K562 (cell line): ENCODE data around the gene SIRT2. TPM values are rescaled to one million over a fixed set of nuclear protein-coding genes. Genes with fewer than 3 reads are reported as not detected.

Source experiments
- FOXK2 ChIP-seq, 2 experiments: fragments of 450-650 bp; IDR thresholded peaks in 1 of 2; conservative IDR thresholded peaks in 1 of 2; 2 replicates each; pipeline ENCODE4 v1.6.1; 2016; ENCODE audit warnings: low read depth in 2 of 2, mild to moderate bottlenecking in 1 of 2
- ZNF407 ChIP-seq: fragments of 450-650 bp; IDR thresholded peaks from 2 replicates; pipeline ENCODE4 v1.6.1; 2016; ENCODE audit warnings: low read depth
- polyA plus RNA-seq, 8 experiments: library from polyadenylated mRNA; depleted of rRNA in 4 of 8; stranded (reverse) in 5 of 8; unstranded in 3 of 8; fragments of >200 nt; fragmentation: Nextera tagmentation in 2 of 8; fragmentation: Illumina TruSeq in 1 of 8; extraction: Ambion mirVana in 2 of 8; extraction: Trizol in 1 of 8; gene quantifications; 2 replicates each; pipeline versions ENCODE4 v1.2.1 to v1.2.3, GENCODE V29; 2011 to 2014; ENCODE audit warnings: inconsistent platforms in 1 of 8, missing spikeins in 1 of 8
- total RNA-seq, 7 experiments: library from RNA; depleted of rRNA in 6 of 7; stranded (reverse); fragments of >200 nt in 6 of 7; fragmentation: Illumina TruSeq in 2 of 7; extraction: Trizol in 2 of 7; gene quantifications; 2 replicates each; pipeline versions ENCODE4 v1.2.1 to v1.2.3, GENCODE V29; 2011 to 2021; ENCODE audit warnings: low replicate concordance in 1 of 7

SIRT2 gene
- total and polyA plus RNA-seq, 9 of the 15 experiments (the other 6 are each of a cell fraction or from before 2014, with no cell fraction given), result 2.3 to 35.2 (median 22.9) TPM

- TF ChIP-seq ZNF407, result no peak
- no peak for TF ChIP-seq FOXK2 (conservative IDR thresholded peaks at IDR 0.05 in 1 of 2, IDR thresholded peaks at IDR 0.05 in 1 of 2; ENCODE audit: low read depth in 2 of 2)
These were observed 40.5 kb upstream of the SIRT2 start (continued) for GRCh38 chr19:38939957-38940356.
